ENCODE results near the gene FRAS1.
A peak's percentile ranks its signal among the peaks of the same experiment; 100 is the strongest.

Gene FRAS1

DNA sequence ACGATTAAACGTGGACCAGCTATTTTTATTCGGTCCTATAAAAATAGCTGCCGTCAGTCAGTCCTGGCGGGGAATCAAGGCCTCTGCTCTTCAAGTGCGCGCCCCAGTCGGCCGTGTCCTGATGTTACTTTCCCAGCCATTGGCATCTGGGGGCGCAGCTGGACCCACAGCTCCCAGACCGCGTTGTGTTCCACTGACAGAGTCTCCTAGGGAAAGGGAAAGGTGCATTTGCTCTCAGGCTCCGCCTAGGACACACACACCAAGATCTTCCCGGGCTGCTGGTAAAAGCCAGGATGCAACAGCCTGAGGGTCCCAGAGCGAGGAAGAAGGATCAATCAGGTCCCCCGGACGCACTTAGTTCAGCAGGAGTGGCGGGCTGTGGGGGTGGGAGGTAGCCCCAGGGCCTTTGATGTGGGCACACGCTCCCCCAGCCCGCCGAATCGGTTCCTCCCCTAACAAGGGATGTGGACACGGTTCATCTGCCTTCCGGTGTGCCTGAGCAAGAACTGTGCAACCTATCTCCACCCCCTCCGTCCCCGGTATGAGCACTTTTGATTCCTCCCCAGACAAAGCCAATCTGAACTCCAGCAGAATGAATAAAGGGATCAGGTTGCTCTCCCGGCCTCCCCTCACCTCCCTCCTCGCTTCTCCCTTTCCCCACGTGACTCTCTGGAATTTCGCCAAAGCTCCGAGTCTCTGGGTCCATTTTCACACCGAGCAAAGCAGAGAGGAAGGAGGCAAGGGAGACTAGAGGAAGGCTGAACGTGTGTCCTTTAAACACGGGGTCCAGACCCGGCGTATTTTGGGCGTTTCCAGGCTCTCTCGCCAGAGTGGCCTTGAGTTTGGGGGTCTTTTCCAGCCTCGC, 626 bp upstream of the FRAS1 start:
- DNase-seq: peak; percentile 88
- TF ChIP-seq, protein P1, sequence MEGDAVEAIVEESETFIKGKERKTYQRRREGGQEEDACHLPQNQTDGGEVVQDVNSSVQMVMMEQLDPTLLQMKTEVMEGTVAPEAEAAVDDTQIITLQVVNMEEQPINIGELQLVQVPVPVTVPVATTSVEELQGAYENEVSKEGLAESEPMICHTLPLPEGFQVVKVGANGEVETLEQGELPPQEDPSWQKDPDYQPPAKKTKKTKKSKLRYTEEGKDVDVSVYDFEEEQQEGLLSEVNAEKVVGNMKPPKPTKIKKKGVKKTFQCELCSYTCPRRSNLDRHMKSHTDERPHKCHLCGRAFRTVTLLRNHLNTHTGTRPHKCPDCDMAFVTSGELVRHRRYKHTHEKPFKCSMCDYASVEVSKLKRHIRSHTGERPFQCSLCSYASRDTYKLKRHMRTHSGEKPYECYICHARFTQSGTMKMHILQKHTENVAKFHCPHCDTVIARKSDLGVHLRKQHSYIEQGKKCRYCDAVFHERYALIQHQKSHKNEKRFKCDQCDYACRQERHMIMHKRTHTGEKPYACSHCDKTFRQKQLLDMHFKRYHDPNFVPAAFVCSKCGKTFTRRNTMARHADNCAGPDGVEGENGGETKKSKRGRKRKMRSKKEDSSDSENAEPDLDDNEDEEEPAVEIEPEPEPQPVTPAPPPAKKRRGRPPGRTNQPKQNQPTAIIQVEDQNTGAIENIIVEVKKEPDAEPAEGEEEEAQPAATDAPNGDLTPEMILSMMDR (IDR thresholded peaks at IDR 0.05; ENCODE audit: low read depth, low read length): peak; percentile 35; the same call in 1 of the 2 replicates
- Histone ChIP-seq H3K4me1 (0 out of 2 replicates have a peak, but pooled peaks cover 5% of the 10 kb centered on the region), H3K4me3 (ENCODE audit: low read depth, low read length) (peak overlapping the region; percentile 97), H3K9me3 (no peaks in the 10 kb centered on the region), H3K36me3 (no peaks in the 10 kb centered on the region), H3K27me3 (no peaks in the 10 kb centered on the region)

DNA sequence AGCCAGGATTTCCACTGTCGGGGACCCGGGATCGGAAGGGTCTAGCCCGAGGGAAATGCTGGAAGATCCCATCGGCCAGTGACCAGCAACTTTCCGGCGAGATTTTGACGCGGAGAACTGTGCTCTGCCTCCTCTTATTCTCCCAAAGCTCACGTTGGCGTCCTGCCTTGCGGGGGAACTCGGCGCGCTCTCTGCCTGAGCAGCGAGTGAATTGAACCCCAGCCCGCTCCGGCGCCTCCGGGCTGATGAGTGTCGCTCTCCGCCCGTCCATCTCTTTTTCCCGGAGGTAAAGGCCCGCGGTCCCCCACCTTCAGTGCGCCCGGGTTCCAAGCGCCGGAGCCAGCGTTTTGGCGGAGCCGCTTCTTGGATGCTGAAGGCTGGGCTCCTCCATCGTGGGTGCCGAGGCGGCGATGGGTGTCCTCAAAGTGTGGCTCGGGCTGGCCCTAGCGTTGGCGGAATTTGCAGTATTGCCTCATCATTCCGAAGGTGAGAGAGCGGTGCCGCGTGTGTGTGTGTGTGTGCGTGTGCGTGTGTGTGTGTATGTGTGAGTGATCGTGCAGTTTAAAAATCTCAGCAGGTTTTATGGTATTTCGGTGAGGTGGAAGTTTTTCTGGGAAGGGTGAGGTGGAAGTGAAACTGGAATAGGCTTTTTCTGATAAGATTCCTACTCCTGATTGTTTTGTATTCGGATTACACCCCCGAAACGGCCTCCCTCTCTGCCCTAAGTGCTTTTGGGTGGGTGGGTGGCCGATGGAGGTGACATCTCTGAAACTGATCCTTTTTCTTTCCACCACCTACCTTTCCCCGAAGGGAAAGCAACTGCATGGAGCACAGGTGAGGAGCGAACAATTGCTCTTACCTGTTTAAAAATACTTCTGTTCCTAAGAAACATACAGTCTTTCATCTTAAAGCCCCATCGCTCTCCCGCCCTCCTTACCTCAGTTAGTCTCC, 752 bp downstream of the FRAS1 start:
- peaks cover 5% of the 10 kb centered on the region; the same call in 1 of the 2 replicates for H3K4me1 ChIP-seq
- H3K9me3 ChIP-seq: no peaks in the 10 kb centered on the region
- no peaks in the 10 kb centered on the region for H3K36me3 ChIP-seq
- H3K4me3 ChIP-seq (ENCODE audit: low read depth, low read length): peak overlapping the region; percentile 97
- peak; percentile 56 for DNase-seq
- TF ChIP-seq, protein P1 (IDR thresholded peaks at IDR 0.05; ENCODE audit: low read depth, low read length): no peak
- H3K27me3 ChIP-seq: no peaks in the 10 kb centered on the region

DNA sequence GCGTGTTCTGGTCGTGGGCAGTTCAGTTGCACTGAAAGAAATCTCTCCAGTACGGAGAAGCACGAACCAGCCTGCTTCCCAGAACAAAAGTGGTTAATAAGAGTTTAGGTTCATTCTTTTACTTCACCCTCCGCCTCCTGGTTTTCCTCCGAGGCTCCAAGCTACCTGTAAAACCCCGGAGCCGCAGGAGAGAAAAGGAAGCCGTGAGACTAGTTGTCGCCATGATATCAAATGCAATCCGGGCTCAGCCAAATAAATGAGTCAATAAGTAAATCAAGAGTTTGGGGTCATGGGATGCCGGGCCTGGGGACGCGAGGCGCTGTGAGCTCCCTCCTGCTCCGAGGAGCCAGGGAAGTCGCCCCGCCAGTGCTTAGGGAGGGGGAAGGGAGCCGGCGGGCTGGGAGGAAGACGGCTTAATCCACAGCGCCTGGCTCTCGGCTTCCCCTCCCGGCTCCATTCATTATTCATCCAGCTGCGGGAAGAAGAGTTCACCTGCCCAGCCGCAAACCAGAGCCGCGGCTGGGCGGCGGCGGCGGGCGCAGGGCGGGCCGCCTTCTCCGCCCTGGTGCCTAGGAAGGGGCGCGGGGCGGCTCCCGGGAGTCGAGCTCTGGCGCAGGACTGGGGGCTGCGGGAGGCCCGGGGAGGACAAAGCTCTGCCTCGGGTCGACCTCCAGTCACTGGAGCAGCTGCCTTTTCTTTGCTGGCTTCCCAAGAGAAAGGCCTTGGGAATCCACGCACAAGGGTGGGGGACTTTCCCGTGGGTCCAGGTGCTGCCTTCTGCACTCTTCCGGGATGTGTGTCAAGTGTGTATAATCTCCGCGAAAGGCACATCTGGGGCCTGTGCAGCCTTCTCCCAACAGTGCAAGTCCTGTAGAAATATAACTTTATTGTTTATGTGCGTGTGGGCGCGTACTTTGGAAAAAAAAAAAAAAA, 1.7 kb downstream of the FRAS1 start:
- H3K4me1 ChIP-seq: peaks cover 7% of the 10 kb centered on the region
- H3K36me3 ChIP-seq: no peaks in the 10 kb centered on the region
- DNase-seq: peak; percentile 71
- H3K9me3 ChIP-seq: no peaks in the 10 kb centered on the region
- H3K4me3 ChIP-seq (ENCODE audit: low read depth, low read length): peak overlapping the region; percentile 97
- H3K27me3 ChIP-seq: no peaks in the 10 kb centered on the region
- TF ChIP-seq, protein P1 (IDR thresholded peaks at IDR 0.05; ENCODE audit: low read depth, low read length): no peak

DNA sequence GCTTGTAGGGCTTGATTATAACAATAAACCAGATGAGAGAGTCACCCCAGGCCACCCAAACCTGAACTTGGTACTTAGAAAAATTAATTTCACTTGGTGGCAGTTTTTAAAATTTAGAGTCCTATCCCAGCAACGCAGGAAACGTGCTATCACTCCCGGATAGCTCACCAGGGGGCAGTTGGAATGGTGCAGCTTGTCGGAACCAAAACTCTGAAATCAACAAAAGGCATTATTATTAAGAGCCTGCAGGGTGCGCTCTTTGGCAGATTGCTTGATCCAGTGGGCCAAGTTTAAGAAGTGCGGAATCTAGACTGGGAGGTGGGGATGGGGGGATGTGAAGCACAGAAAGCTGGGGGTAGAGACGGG, 2.4 kb downstream of the FRAS1 start:
- Histone ChIP-seq H3K9me3 (no peaks in the 10 kb centered on the region), H3K4me1 (peaks cover 7% of the 10 kb centered on the region), H3K4me3 (ENCODE audit: low read depth, low read length) (peak overlapping the region; percentile 97), H3K36me3 (no peaks in the 10 kb centered on the region), H3K27me3 (no peaks in the 10 kb centered on the region)
- DNase-seq: peak; percentile 78
- TF ChIP-seq, protein P1 (IDR thresholded peaks at IDR 0.05; ENCODE audit: low read depth, low read length): peak; percentile 86

DNA sequence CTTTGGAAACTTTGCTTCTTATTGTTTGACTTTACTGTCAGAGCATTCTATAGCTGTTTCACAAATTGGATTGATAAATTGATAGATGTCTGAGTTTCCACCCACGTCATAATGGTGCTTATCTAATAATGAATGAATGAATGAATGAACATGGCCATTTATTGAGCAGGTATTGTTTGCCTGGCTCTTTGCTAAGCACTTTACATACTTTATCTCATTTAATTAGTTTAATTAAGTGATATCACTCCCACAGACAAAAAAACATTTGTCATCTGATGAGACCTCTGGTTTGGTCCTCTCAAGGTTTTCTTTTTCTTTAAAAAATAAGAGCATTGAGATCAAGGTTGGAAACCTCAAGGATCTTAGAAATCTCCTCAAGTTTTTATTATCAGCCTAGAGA, 2.8 kb downstream of the FRAS1 start:
- Histone ChIP-seq H3K9me3 (no peaks in the 10 kb centered on the region), H3K4me3 (ENCODE audit: low read depth, low read length) (peak overlapping the region; percentile 97), H3K4me1 (peaks cover 7% of the 10 kb centered on the region), H3K27me3 (no peaks in the 10 kb centered on the region), H3K36me3 (no peaks in the 10 kb centered on the region)
- DNase-seq: no peak
- TF ChIP-seq, protein P1 (IDR thresholded peaks at IDR 0.05; ENCODE audit: low read depth, low read length): no peak

All from BE2C (cell line).